H9 (cell line): ENCODE measurements around the gene MAOA. TPM values are rescaled to one million over a fixed set of nuclear protein-coding genes. Genes with fewer than 3 reads are reported as not detected.

Experiments
- DNase-seq: peaks from one replicate; pipeline ENCODE4 v3.0.0-alpha.2; 2017
- H2AFZ ChIP-seq: one replicate; pipeline ENCODE4 v1.6.1; 2013; ENCODE audit warnings: mild to moderate bottlenecking, low read length, control low read depth, moderate library complexity
- H2AK5ac ChIP-seq: 2 replicates; pipeline ENCODE4 v1.6.1; 2013; ENCODE audit warnings: low read length, control low read depth, mixed read lengths; ENCODE audit not compliant: insufficient read length
- H2BK120ac ChIP-seq: one replicate; pipeline ENCODE4 v1.6.1; 2013; ENCODE audit warnings: low read depth, mild to moderate bottlenecking, low read length, control low read depth, inconsistent platforms; ENCODE audit not compliant: poor library complexity, severe bottlenecking
- H2BK12ac ChIP-seq: 2 replicates; pipeline ENCODE4 v1.6.1; 2013; ENCODE audit warnings: low read length, control low read depth, mixed read lengths, low read depth; ENCODE audit not compliant: insufficient read length
- H2BK15ac ChIP-seq: 2 replicates; pipeline ENCODE4 v1.6.1; 2013; ENCODE audit warnings: low read depth, low read length, control low read depth
- H2BK20ac ChIP-seq: one replicate; pipeline ENCODE4 v1.6.1; 2013; ENCODE audit warnings: low read depth, mild to moderate bottlenecking, low read length, control low read depth, inconsistent platforms; ENCODE audit not compliant: poor library complexity, severe bottlenecking
- H2BK5ac ChIP-seq: 2 replicates; pipeline ENCODE4 v1.6.1; 2013; ENCODE audit warnings: low read length, control low read depth, mixed read lengths; ENCODE audit not compliant: insufficient read length
- H3K14ac ChIP-seq: 2 replicates; pipeline ENCODE4 v1.6.1; 2013; ENCODE audit warnings: low read length, control low read depth; ENCODE audit not compliant: insufficient read depth
- H3K18ac ChIP-seq: 2 replicates; pipeline ENCODE4 v1.6.1; 2013; ENCODE audit warnings: low read depth, mild to moderate bottlenecking, mixed read lengths, low read length, control low read depth; ENCODE audit not compliant: insufficient read length
- H3K23ac ChIP-seq: 2 replicates; pipeline ENCODE4 v1.6.1; 2013; ENCODE audit warnings: low read length, control low read depth, mixed read lengths, low read depth; ENCODE audit not compliant: insufficient read length
- H3K23me2 ChIP-seq: 2 replicates; pipeline ENCODE4 v1.6.1; 2013; ENCODE audit warnings: low read depth, mild to moderate bottlenecking, mixed read lengths, low read length, control low read depth; ENCODE audit not compliant: insufficient read length, poor library complexity, severe bottlenecking
- H3K27ac ChIP-seq: 2 replicates; pipeline ENCODE4 v1.5.1; 2013; ENCODE audit warnings: low read length, control low read depth, mixed read lengths, low read depth; ENCODE audit not compliant: insufficient read length
- H3K27me3 ChIP-seq: 2 replicates; pipeline ENCODE4 v1.6.1; 2013; ENCODE audit warnings: low read length, control low read depth, inconsistent platforms; ENCODE audit not compliant: insufficient read depth
- H3K4ac ChIP-seq: 2 replicates; pipeline ENCODE4 v1.6.1; 2013; ENCODE audit warnings: low read depth, mild to moderate bottlenecking, control low read depth, inconsistent platforms, low read length, moderate library complexity
- H3K4me1 ChIP-seq: 2 replicates; pipeline ENCODE4 v1.6.1; 2013; ENCODE audit warnings: low read length, control low read depth, inconsistent platforms; ENCODE audit not compliant: insufficient read depth
- H3K4me2 ChIP-seq: 2 replicates; pipeline ENCODE4 v1.6.1; 2013; ENCODE audit warnings: low read length, control low read depth, mixed read lengths; ENCODE audit not compliant: insufficient read length, insufficient read depth
- H3K56ac ChIP-seq: 2 replicates; pipeline ENCODE4 v1.6.1; 2013; ENCODE audit warnings: low read depth, mild to moderate bottlenecking, mixed read lengths, low read length, control low read depth; ENCODE audit not compliant: insufficient read length
- H3K79me1 ChIP-seq: 2 replicates; pipeline ENCODE4 v1.6.1; 2013; ENCODE audit warnings: low read depth, mild to moderate bottlenecking, moderate library complexity, low read length, control low read depth, inconsistent platforms; ENCODE audit not compliant: insufficient read depth, poor library complexity, severe bottlenecking
- H3K79me2 ChIP-seq: 2 replicates; pipeline ENCODE4 v1.6.1; 2013; ENCODE audit warnings: low read length, control low read depth, inconsistent platforms; ENCODE audit not compliant: insufficient read depth
- H3K9ac ChIP-seq: 2 replicates; pipeline ENCODE4 v1.6.1; 2013; ENCODE audit warnings: low read length, control low read depth, mixed read lengths; ENCODE audit not compliant: insufficient read length; ENCODE audit errors: extremely low read depth
- H3K9me3 ChIP-seq: one replicate; pipeline ENCODE4 v1.6.1; 2013; ENCODE audit warnings: low read depth, low read length, inconsistent platforms; ENCODE audit not compliant: control insufficient read depth
- H3T11ph ChIP-seq: one replicate; pipeline ENCODE4 v1.6.1; 2013; ENCODE audit warnings: mild to moderate bottlenecking, low read length, control low read depth, inconsistent platforms
- H4K20me1 ChIP-seq: one replicate; pipeline ENCODE4 v1.6.1; 2013; ENCODE audit not compliant: control insufficient read depth, insufficient read length, insufficient read depth
- H4K5ac ChIP-seq: 2 replicates; pipeline ENCODE4 v1.6.1; 2013; ENCODE audit warnings: low read depth, mild to moderate bottlenecking, mixed read lengths, low read length, control low read depth; ENCODE audit not compliant: insufficient read length
- H4K8ac ChIP-seq: replicated peaks from 2 replicates; pipeline ENCODE4 v1.6.1; 2013; ENCODE audit warnings: low read length, control low read depth, mixed read lengths, low read depth; ENCODE audit not compliant: insufficient read length
- H4K91ac ChIP-seq: 2 replicates; pipeline ENCODE4 v1.6.1; 2013; ENCODE audit warnings: low read depth, mild to moderate bottlenecking, moderate library complexity, mixed read lengths, low read length, control low read depth; ENCODE audit not compliant: insufficient read length
- H3K27ac Mint-ChIP-seq, 3 experiments: 2 replicates in 2 of 3; 3 replicates in 1 of 3; pipeline ENCODE4 v1.8.0; 2020 to 2021; ENCODE audit warnings: mixed read lengths in 3 of 3, mild to moderate bottlenecking in 1 of 3, moderate library complexity in 1 of 3
- H3K27me3 Mint-ChIP-seq: 2 replicates; pipeline ENCODE4 v1.8.0; 2021; ENCODE audit warnings: low read depth, mild to moderate bottlenecking, moderate library complexity, mixed read lengths
- H3K36me3 Mint-ChIP-seq, 3 experiments: 2 replicates in 2 of 3; 3 replicates in 1 of 3; pipeline ENCODE4 v1.8.0; 2020 to 2021; ENCODE audit warnings: low read depth in 3 of 3, mixed read lengths in 3 of 3; ENCODE audit not compliant: insufficient read depth in 1 of 3
- H3K4me1 Mint-ChIP-seq, 2 experiments: 2 replicates each; pipeline ENCODE4 v1.8.0; 2020; ENCODE audit warnings: mixed read lengths in 2 of 2
- H3K4me3 Mint-ChIP-seq, 2 experiments: 2 replicates in 1 of 2; 3 replicates in 1 of 2; pipeline ENCODE4 v1.8.0; 2020 to 2021; ENCODE audit warnings: mild to moderate bottlenecking in 2 of 2, mixed read lengths in 2 of 2, moderate library complexity in 1 of 2
- H3K9me3 Mint-ChIP-seq, 2 experiments: 2 replicates in 1 of 2; 3 replicates in 1 of 2; pipeline ENCODE4 v1.8.0; 2020; ENCODE audit warnings: mild to moderate bottlenecking in 2 of 2, mixed read lengths in 2 of 2, moderate library complexity in 1 of 2
- WGBS: extraction: QIAGEN DNeasy Blood & Tissue Kit; methylation state at CpG from one replicate; pipeline ENCODE4 v1.1.7; 2013; ENCODE audit warnings: missing lambda C conversion rate, low lambda C conversion rate, mixed read lengths; ENCODE audit not compliant: insufficient read length; ENCODE audit errors: extremely low coverage; 5-methylcytosine and 5-hydroxymethylcytosine counted together
- total RNA-seq: library from RNA; stranded (reverse); gene quantifications from 2 replicates; pipeline ENCODE4 v1.2.1, GENCODE V29; 2021
- TF ChIP-seq, protein P1 (sequence below): fragments of 200-600 bp; sonication (generic); conservative IDR thresholded peaks from 3 replicates; pipeline ENCODE4 v1.8.0; 2021; ENCODE audit warnings: antibody characterized with exemption, mild to moderate bottlenecking

MAOA gene
- total RNA-seq, 1 experiment from 2014 or later: 0.28 TPM

GRCh38 chrX:43693602-43694406, 37.7 kb downstream of the MAOA start:
- no peak overlapping the region for H3K4me3 Mint-ChIP-seq
- Histone ChIP-seq H3K27ac (no peak overlapping the region), H3K9ac (no peak overlapping the region), H3T11ph (no peak overlapping the region), H3K14ac (no peak overlapping the region), H3K18ac (no peak overlapping the region), H3K4ac (no peak overlapping the region), H3K4me2 (no peak overlapping the region), H3K27me3 (no peaks in the 10 kb centered on the region), H2AK5ac (no peak overlapping the region), H2AFZ (no peak overlapping the region), H2BK12ac (no peak overlapping the region), H2BK120ac (no peak overlapping the region), H3K56ac (no peak overlapping the region), H3K23me2 (no peaks in the 10 kb centered on the region), H4K20me1 (no peaks in the 10 kb centered on the region), H3K23ac (no peak overlapping the region), H3K4me1 (no peaks in the 10 kb centered on the region), H2BK5ac (no peak overlapping the region), H3K79me1 (no peaks in the 10 kb centered on the region), H3K9me3 (no peaks in the 10 kb centered on the region), H4K8ac (no peak overlapping the region), H4K5ac (no peak overlapping the region), H3K79me2 (no peaks in the 10 kb centered on the region), H4K91ac (no peak overlapping the region), H2BK15ac (no peak overlapping the region), H2BK20ac (no peak overlapping the region)
- DNase-seq: no peak
- TF ChIP-seq, protein P1, sequence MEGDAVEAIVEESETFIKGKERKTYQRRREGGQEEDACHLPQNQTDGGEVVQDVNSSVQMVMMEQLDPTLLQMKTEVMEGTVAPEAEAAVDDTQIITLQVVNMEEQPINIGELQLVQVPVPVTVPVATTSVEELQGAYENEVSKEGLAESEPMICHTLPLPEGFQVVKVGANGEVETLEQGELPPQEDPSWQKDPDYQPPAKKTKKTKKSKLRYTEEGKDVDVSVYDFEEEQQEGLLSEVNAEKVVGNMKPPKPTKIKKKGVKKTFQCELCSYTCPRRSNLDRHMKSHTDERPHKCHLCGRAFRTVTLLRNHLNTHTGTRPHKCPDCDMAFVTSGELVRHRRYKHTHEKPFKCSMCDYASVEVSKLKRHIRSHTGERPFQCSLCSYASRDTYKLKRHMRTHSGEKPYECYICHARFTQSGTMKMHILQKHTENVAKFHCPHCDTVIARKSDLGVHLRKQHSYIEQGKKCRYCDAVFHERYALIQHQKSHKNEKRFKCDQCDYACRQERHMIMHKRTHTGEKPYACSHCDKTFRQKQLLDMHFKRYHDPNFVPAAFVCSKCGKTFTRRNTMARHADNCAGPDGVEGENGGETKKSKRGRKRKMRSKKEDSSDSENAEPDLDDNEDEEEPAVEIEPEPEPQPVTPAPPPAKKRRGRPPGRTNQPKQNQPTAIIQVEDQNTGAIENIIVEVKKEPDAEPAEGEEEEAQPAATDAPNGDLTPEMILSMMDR: no peak
- H3K4me1 Mint-ChIP-seq: peaks cover 4 to 6% of the 10 kb centered on the region in 2 experiments; a peak in 1 of 4 replicates
- H3K9me3 Mint-ChIP-seq: peaks cover 47 to 52% of the 10 kb centered on the region in 2 experiments
- H3K27me3 Mint-ChIP-seq: no peaks in the 10 kb centered on the region
- no peak overlapping the region for H3K27ac Mint-ChIP-seq
- WGBS: no CpG with 5 or more reads among the region's 3 CpGs
- no peaks in the 10 kb centered on the region; a peak in 1 of 7 replicates for H3K36me3 Mint-ChIP-seq
